HG02884 (cell line): Measurements from ENCODE around the gene AQP2.

ENCODE experiments used
- ATAC-seq: cut with Tn5 transposase; IDR thresholded peaks from one replicate; pipeline ENCODE4 v1.9.1; 2021; ENCODE audit warnings: mild to moderate bottlenecking, moderate library complexity; ENCODE audit not compliant: unreplicated experiment

AQP2 gene

DNA sequence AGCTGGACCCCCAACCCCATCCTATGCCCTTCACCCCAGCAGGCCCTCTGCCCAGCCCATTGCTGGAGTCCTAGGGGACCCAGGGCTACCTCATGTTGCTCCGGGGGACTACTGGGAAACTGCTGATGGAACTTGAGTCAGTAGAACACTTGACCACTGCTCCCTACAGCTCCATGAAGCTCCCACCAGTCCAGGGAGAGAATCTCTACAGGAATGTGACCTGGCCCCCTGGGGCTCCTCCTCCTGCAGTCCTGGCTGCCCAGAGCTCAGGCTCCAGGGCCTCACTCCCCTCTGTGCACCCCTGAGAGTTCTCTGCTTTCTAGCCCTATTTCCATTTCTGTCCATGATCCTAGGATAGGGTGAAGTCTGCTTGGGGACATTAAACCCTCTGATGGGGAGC lies 10.8 kb upstream of the AQP2 start:
- ATAC-seq = no peak

DNA sequence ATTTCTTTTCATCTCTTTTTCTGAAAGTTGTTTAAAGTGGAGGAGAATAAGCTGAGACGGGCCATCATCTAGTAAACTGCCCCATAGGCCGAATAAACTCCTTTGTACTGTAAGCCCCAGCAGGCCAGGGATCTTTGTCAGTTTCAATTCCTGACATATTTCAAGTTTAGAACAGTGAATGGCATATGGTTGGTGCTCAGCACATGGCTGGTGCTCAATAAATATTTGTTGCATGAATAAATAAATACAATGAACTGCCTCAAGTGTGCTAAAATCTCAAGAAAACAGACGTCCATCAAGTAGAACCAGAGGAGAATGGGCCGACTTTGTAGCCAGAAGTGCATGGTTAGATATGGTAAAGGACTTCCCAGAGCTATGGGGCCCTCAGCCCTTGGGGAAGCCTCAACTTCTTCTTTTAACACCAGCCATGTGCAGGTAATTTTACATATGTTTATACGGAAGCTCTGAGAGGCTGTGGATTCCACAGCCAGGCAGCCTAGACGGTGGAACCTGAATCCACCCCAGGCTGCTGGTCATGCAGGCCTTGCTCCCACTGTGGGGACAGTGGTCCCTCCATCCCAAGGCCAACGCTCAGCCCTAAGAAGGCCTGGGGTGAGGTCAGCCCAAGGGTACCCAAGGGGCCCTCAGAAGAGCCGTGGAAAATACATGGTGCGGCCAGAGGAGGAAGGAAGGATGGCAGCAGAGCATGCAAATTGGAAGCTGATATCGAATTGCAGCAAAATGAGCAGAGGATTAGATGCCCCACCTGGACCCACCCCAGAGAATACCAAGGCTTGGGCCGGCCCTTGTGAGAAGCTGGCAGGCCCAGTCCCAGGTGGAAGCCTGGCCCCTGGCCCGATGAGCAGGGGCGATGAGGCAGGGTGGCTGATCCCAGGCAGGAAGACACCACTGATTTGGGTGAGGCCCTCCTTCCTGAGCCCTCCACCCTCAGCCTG lies 8.7 kb upstream of the AQP2 start:
- no peak for ATAC-seq

DNA sequence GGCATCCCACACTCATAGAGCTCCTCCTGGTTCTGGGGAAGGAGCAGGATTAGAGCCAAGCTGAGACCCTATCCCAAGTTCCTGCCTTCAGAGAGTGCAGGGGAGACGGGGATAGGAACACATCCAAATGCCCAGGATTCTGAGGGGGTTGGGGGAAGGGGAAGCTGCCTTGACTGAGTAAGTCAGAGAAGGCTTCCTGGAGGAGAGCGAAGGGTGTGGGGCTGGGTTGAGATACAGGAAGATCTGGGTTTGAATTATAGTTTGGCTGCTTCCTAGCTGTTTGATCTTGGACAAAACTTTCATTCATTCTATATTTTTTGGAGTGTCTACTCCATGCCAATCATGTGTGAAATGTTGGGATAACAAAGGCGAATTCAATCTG lies 8.0 kb upstream of the AQP2 start:
- no peak for ATAC-seq

DNA sequence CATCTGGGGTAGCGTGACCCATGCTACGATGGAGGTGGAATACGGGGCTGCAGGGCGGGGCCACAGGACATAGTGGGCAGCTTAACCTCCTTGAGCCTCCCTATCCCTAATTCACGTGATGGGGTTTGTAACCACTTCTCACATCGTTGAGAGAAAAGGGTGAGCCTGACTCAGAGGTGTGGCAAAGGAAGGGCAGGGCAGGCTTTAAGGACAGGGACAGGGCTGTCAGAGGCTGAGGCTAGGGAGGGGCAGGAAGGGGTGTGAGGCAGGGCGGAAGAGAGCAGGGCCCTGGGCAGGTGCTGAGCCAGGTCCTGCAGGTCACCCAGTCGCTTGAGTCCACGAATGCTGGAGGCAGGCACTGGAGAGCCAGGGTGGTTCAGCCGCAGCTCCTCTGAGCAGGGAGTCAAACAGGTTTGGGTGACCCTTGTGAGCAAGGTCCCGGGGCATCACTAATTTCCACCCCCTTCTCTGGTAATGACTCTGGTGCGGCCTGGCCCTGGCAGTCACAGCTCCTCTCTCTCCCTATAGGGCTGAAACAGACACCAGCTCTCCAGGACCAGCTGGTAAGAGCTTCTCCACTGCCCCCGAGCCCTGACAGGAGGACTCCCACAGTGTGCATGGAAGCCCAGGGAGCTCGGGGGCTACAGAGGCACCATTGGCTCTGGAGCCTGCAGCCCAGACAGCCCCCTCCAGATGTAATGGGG lies 7.5 kb upstream of the AQP2 start:
- ATAC-seq = no peak

DNA sequence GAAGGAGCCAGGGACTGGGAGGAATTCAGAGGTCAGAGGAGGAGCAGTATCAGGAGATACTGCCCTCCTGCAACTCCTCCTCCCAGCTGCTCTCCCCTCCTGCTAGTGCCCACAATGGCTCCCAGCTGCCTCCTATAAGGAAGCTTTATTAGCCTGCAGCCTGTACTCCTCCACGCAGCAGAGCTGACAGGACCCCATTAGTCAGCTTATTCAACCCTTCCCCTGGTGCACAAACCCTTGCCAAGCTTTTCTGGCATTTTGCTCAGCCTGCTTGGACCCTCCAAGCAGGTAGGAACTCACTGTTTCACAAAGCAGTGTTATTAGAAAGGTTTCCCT lies 6.9 kb upstream of the AQP2 start:
- ATAC-seq = no peak

DNA sequence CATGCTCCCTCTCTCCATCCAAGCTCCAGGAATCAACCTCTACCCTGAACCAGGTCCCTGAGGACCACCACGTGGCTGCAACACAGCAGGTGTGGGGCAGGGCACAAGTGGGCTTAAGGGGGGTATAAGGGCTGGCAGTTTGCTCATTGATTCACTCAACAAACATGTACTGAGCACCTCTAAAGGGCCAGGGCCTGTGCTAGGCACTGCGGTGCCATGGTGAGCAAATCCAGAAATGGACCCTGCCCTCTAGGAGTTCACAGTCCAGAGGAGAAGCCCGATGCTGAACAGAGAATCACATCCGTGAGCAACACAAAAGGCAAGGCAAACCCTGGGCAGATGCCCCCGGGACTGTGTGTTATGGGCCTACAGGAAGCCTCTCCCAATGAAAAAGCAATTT lies 6.5 kb upstream of the AQP2 start:
- ATAC-seq = no peak

DNA sequence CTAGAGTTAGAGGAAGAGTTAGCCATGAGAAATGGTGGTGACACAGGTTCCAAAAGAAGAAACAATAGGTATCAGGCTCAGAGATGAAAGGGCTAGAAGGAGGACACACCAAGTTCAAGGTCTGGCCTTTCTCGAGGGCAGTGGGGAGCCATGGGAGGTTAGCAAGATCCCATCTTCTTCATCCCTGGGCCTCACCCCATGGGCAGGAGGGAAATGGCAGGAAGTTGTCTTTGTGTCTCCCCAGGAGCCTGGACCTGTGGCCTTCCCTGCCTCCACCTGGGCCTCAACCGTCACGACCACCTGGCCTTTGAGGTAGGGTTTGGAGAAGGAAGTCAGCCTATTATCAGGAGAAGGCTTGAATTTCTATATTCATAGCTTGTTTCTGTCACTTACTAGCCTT lies 5.8 kb upstream of the AQP2 start:
- no peak for ATAC-seq

DNA sequence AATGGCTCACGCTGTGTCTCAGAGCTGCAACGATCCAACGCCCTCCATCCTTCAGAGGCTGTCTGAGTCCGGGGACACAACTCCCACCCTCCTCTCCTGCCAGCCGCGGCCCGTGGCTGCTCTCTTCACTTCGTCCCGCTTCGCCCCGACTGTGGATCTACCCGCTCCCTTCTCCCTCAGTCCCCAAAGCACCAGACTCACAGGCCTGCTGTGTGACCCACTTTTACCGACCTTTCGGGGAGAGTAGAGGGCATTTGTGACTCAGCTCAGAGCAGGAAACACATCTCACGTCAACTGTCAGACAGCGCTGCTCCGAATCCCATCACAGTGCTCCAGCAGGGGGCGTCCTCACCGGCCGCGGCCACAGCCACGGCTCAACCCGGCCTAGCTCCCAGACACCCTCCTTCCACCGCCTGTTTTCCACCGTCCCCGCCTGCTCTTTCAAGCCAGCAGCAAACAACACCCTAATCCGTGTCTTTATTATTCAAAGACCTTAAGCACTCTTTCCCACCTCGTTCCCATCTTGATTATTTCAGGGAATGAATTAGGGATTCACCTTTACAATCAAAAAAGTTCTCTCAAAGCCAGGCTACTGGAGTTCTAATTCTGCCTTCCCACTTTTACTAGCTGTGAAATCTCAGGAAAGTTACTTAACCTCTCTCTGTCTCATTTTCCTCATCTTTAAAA lies 5.0 kb upstream of the AQP2 start:
- ATAC-seq = no peak

DNA sequence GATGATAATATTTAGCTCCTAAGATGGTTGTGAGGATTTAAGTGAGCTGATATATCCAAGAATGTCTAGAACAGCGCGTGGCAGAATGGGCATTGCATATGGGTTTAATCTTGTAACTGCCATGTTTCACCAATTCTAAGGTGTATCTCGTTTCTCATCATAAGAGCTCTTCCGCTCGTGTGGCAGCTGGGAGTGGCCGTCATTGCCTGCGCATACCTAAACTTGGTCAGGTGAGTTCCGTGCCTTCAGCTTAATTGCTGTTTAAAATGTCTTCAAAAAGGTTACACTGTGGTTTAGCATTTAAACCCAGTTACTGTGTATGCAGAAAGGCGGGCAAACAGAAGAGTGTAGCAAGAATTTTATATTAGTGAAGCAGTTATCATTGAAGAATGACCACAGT lies 4.5 kb upstream of the AQP2 start:
- no peak for ATAC-seq

DNA sequence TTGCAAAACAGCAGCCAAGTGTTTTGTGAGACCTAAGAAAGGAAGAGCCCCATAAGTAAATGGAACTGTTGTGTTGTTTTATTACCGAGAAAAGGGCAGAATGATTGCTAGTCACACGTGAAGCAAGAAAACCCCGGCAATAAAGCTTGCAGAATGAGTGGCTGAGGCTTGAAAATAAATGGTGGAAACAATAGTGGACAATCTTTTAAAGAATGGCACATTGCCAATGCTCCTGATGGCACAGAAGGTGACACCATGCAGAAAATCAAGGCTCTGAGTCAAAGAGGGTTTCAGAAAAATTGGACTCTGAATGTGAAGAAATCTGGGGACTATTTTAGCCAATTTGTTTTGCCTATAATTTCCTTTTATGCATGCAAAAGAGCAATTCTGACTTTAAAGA lies 4.0 kb upstream of the AQP2 start:
- no peak for ATAC-seq

DNA sequence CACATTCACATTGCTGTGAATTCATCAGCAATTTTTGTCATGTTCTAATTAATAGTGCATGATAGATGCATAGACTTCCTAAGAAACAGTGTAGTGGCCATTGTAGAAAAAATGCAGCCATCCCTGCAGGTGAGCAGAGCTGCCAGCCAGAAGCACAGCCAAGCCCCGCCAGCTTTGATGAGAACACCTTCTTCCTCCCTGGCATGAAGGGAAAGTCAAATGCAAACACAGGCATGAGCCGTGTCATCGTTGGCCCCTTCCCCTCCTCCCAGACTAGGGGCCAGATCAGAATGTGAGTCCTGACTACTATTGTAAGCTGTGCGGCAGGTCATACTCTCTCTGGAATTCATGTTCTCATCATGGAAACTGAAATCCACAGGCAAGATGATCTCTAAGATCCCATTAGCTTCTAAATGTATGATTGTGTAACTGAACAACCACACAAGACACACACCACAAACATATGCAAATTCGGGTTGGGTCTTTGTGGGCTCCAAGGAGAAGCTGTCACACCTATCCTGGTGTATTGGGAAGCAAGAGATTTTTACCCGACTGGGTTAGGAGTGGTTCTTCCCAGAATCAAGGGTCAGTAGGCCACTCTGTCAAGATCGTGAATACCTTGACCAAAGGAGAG lies 2.8 kb upstream of the AQP2 start:
- ATAC-seq = no peak

DNA sequence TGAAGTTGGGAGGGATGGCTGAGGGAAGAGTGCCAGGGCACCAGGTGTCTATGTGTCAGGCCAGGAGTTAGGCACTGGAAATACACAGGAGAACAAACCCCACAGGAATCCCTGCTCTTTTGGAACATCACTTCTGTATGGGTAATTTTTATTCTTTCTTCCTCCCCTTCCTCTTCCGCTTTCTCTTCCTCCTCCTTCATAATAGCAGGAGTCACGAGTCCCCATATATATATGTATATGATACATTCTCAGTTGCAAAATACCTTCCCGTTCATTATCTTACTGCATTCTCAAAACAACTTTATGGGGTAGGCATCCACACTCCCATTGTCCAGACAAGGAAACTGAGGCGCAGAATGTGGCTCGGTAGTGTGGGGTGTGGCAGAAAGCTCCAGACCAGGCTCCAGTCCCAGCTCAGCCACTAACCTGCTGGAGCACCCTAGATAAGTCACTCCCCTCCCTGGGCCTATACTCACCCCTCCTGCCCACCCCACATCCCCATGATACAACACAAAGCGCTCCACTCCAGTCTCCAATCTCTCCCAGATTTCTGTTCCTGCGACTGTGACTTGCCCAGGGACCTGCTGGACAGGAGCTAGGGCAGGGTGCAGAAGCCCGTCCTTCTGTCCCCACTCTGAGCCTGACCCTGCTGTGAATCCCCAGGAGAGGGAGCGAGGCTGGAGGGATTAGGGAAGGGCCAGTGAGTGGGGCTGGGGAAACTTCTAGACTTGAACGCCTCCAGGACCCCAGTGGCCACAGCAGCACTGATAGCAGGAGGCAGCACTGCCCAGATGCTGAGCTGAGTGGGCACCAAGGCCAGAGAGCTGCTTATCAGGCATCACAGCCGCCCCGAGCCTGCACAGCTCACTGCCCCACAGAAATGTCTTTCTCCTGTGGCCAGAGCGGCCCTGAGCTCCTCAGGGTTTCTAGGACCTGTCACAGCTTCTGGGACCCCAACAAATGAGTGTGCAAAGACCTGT lies 1.4 kb upstream of the AQP2 start:
- no peak for ATAC-seq

DNA sequence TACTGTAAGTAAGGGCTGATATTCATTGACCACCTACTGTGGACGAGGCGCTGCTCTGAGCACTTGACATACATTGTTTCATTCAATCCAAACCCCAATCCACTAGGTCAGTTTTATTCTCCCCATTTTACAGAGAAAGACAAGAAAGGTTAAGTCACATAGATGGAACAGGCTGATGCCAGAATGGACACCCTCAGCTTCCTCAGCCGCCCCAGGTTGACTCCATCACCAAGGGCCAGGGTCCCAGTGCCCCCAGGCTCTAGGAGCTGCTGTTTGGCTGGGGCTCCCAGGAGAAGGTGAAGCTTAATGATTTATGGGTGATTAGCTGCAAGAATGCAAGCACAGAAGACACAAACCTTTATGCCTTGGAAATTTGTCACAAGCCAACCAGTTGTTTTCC lies 671 bp upstream of the AQP2 start:
- ATAC-seq = no peak

DNA sequence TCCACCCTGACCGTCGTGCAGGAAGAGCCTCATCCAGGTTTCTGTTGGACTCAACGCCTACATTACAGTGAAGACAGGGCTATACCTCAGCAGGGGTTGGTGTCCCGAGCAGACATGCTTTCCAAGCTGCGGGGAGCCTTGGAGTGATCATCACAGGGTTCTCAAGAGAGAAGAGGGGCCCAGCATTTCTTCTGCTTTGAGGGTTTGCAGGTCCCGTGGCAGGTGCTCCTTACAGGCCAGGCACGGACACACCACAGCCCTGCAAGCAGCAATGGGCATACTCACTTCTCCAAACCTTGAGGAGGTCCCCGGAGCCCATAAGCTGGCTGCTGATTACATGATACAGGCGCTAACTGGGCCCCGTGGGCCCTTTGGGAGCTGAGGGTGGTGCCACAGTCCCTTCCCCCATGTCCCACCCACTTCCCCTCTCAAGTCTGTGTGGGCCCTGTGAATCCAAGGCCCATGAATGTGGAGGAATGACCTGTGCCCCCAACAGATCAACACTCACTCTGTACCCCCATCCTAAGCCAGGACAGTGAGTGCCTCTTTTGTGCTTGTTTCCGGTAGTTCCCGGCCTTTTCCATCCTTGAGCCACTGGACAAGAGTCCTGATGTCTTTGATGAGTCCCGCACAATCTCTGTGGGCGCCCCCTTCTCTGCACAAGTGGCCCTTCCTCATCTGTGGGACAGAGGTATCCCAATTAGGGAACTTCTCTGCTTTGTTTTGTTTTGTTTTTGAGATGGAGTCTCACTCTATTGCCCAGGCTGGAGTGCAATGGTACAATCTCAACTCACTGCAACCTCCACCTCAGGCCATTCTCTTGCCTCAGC lies 1.1 kb downstream of the AQP2 start:
- ATAC-seq = no peak

DNA sequence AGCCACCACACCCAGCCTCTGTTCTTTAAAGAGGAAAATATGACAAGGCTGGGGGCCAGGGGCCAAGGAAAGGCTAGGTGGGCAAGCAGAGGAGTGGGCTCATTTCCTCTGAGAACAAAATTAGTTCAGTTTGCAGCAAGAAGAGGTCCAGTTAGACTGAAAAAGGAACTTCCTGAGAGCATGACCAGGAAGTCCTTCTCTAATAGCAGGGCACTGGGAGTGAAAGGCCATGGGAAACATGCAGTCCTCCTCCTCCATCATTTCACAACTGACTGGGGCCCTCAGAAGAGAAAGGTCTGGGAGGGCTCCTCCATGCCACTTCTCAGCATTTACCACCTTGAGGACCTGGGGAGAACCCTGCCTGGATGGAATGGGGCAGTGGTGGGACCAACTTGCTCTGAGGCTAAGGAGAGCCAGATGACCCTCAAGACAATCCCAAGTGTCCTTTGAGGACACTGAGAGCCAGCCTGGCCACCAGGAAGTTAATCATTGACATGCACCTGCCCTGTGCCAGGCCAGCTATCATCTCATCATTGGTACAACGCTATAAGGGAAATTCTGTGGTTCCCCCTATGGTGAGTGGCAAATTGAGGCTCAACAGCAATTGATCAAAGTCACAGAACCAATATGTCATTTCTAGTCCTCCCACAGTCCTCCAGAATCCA lies 2.0 kb downstream of the AQP2 start:
- ATAC-seq = no peak

DNA sequence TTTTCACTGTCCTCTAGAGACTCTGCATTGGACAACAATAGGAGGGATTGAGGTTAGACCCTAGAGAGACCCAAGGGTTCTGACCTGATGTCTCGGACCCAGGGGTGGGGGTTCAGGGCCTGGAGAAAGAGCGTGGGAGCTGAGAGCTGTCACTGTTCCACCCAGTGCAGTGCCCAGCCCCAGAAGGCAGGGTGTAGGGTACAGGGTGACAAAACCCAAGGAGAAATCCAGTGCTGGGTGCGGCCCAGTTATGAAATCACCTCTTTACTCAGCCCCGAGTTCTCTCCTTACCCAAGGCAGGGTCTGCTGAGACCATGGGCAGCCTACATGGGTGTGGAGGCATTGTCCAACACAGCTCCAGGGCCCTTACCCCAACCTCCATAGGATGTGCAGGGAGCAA lies 2.6 kb downstream of the AQP2 start:
- ATAC-seq = no peak

DNA sequence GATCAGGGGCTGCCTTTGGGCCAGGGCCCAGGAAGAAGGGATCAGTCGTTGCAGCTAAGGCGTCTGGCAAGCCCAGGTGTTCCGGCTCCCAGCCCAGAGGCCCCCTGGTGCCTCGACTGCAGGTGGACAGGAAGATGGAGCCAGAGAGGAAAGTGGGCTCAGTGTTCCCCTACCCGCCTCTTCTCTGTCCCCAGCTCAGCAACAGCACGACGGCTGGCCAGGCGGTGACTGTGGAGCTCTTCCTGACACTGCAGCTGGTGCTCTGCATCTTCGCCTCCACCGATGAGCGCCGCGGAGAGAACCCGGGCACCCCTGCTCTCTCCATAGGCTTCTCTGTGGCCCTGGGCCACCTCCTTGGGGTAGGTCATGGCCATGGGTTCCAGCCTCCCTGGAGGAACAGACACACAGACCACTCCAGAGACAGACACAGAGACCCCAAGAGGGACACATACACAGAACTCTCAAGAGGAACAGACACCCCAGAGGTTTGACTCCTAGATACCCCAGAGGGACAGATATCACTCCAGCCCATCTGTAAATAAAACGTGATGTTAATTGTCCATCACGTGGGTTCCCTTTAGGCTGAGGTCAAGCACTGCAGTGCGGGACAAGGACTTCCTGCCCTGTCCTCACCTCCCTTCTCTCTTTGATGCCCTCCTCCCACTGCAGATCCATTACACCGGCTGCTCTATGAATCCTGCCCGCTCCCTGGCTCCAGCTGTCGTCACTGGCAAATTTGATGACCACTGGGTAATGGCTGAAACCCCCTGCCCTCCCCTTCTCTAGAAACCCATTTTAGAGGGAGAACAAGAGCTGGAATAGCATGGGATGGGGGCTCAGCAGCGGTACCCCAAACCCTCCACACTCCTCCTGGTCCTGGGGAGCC lies 3.7 kb downstream of the AQP2 start:
- ATAC-seq = no peak
